ENCODE results near the gene ABCB10.
A peak's percentile ranks its signal among the peaks of the same experiment; 100 is the strongest.
"Not testable (repeated sequence)": the region's sequence is repeated elsewhere in the genome, so short reads cannot be mapped to it uniquely, and the experiment has no call there.

ABCB10 gene

DNA sequence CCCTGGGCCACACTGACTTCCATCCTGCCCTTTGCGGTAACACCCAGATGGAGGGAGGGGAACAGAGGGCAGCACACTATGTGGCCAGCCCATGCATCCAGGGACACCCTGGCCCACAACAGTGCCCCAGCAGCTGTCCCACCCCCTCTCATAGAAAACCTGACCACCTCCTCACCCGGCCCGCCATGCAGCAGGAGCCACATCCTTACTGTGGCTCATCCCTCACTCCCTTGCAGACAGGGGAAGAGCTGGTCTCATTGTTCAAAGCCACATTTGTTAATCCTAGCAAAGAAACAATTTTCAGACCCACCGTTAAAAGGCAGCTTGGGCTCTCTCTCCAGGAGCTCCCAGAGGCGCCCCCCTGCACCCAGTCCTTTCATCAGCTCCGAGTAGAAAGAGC lies 27.2 kb downstream of the ABCB10 start:
- DNase-seq, result no peak

- DNase-seq, result no peak
Observed at GRCh38 chr1:229529639-229530038, 28.9 kb downstream of the ABCB10 start.

DNA sequence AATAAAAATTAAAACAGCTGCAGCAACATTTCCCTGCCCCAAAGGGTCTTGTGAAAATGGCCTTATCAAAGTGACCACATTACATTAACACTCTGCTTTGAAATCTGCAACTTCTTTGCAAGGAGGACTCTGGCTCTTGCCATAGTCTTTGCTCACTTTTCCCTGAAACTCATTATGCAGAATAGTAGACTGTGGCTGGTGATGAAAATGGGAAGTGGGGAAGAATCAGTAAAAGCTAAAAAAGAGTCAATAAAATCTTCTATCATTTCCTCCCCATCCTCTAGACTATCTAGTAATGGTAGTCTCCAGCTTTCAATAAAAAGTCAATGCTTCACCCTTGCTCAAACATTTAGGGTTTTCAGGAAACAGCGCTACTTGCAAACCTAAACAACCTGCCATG lies 31.8 kb downstream of the ABCB10 start:
- no peak for DNase-seq

GRCh38 chr1:229523052-229523451 lies 35.5 kb downstream of the ABCB10 start:
- DNase-seq, result no peak

- DNase-seq, result peak; percentile 35
Observed at GRCh38 chr1:229514578-229515275, 43.8 kb downstream of the ABCB10 start.

DNA sequence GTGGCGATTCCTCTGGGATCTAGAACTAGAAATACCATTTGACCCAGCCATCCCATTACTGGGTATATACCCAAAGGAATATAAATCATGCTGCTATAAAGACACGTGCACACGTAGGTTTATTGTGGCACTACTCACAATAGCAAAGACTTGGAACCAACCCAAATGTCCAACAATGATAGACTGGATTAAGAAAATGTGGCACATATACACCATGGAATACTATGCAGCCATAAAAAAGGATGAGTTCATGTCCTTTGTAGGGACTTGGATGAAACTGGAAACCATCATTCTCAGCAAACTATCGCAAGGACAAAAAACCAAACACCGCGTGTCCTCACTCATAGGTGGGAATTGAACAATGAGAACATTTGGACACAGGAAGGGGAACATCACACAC lies 46.9 kb downstream of the ABCB10 start:
- not testable (repeated sequence) for DNase-seq

GRCh38 chr1:229511201-229511600 lies 47.3 kb downstream of the ABCB10 start:
- DNase-seq, result not testable (repeated sequence)

DNA sequence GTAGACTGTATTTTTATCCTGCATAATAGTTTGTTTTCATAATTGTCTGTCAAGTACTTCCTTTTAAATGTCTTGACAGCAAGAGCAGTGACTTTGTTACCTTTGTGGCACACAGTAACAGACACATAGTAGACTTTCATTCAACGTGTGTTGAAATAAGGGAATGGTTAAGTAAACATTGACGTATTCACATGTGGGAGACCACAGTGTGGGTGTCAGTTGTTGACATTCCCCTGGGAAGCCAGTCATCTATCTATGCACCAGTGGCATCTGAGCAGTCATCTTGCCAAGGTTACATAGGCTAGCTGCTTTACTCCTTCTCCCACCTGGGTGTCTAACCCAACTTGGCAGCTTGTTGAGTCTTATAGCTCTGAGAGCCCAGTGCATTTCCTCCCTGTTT lies 48.9 kb downstream of the ABCB10 start:
- no peak for DNase-seq

- no peak for DNase-seq
Observed at GRCh38 chr1:229508823-229509337, 49.6 kb downstream of the ABCB10 start.

DNA sequence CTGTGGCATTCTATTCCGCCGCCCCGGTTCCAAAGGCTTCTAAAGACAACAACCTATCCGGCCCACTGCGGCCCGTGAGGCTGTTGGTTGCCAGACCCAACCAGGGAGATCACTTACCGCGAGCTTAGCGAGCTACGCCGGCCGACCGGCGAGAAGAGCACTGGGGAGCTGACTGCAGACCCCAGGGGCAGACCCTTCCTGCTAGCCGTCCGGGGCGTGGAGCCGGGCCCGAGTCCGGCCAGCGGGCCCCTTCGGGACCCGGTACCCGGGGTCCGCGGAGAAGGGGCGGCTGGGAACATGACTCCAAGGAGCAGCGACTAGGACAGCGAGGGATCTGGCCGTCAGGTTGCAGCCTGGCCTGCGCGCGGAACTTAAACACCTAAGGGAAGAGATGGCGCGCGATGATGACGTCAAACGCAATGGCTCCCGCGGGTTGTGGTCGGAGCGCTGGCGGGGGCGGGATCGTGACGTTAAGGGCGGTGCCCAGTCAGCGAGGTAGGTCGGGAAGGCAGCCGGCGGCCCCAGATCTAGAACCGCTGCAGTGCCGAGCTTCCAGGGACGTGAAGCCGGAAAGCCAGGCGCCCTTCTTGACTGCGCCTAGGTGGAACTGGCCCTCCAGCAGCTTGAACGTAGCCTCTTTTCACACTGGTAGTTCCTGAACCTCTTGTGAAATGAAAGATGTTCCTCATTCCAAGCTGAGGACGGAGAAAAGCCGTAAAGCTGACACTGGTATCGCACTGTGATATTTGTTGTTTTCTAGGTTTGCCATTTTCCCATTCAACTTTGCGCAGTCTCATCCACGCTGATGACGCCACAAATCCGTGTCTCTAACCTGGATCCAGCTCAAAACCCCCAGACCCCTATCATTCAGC lies 50.3 kb downstream of the ABCB10 start, which contains the start of gene NUP133:
TSS of gene NUP133 (minus strand) at position 391 of the 872 bp plus-strand sequence. CDS start at position 299, 92 bp downstream.
- peak; percentile 97 for DNase-seq

DNA sequence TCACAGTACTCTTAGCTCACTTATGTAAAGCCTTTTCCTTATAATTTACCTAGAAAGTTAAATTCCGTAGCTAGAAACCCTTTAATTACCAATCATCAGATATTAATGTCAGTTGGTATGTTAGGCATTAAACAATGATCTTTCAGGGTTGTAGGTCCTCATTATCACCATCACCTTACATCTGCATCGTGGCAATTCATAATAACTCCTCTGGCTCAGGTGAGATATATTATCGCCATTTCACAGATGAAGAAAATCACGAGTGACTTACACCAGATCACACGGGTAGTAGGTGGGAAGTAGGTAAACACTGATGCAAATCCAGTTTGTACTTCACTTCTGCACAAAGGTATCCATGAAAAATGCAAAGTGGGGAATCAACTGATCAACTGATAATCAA lies 51.0 kb downstream of the ABCB10 start:
- DNase-seq, result no peak

DNA sequence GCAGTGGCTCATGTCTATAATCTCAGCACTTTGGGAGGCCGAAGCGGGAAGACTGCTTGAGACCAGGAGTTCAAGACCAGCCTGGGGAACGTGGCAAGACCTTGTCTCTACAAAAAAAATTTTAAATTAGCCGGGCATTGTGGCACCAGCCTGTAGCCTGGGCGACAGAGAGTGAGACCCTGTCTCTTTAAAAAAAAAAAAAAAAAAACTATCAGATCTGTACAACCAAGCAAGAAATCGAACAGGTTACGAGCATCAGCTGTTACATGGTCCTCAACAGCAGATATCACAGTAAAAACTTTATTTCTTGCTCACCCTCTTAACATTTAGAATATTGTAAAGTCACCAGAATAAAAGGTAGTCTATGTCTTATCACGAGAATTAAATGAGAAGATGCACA lies 51.9 kb downstream of the ABCB10 start:
- DNase-seq, result no peak

DNA sequence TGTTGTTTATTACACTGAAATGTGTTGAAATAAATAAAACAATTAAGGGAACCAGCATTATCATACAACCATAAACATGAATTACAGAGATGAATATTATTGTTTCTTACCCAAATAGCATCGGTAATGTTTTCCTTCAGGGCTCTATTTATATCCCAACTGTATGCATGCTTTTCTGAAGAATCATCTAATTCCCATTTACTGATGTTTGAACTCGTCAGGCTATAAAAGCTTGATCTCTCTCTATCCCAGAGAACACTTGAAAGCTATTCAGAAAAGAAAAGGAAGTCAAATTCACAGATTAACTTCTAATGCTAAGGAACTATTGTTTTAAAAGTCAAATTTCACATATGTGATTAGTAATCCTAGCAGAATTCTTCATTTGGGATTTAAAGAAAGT lies 62.7 kb downstream of the ABCB10 start:
- no peak for DNase-seq

- no peak for DNase-seq
Observed at GRCh38 chr1:229487181-229487580, 71.3 kb downstream of the ABCB10 start.

GRCh38 chr1:229485318-229485717 lies 73.2 kb downstream of the ABCB10 start:
- DNase-seq, result no peak

GRCh38 chr1:229482511-229482910 lies 76.0 kb downstream of the ABCB10 start:
- no peak for DNase-seq

GRCh38 chr1:229480495-229480894 lies 78.0 kb downstream of the ABCB10 start:
- no peak for DNase-seq

GRCh38 chr1:229479660-229480399 lies 78.7 kb downstream of the ABCB10 start:
- no peak for DNase-seq

DNA sequence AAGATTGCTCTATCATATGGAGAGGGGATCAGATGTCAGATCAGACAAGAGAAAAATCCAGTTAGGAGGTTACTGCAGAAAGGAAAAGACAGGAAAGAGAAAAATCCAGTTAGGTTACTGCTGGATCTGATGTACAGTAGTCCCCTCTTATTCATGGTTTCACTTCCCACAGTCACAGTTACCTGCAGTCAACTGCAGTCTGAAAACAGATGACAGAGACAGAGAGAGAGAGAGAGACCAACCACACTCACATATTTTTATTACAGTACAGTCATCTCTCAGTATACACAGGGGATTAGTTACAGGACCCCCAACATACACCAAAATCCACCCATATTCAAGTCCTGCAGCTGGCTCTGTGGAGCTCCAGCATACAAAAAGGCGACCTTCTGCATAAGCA lies 79.7 kb downstream of the ABCB10 start:
- DNase-seq, result no peak

GRCh38 chr1:229475859-229476258 lies 82.6 kb downstream of the ABCB10 start:
- DNase-seq, result not testable (repeated sequence)

DNA sequence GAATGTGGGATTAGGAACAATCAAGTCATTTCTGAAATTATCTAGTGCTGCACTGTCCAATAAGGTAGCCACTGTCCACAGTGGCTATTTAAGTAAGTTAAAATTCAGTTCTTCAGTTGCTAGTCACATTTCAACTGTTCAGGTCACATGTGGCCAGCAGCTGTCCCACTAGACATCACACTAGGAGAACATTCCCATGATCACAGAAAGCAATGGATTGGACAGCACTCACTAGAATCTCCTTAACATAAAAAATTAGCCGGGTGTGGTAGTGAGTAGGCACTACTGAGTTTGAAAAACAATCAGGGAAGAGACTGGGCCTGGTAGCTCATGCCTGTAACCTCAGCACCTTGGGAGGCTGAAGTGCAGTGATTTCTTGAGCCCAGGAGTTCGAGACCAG lies 84.0 kb downstream of the ABCB10 start:
- no peak for DNase-seq

GRCh38 chr1:229471175-229471574 lies 87.3 kb downstream of the ABCB10 start:
- no peak for DNase-seq

- DNase-seq, result no peak
Observed at GRCh38 chr1:229470406-229471043, 88.0 kb downstream of the ABCB10 start.

Measured in stimulated activated naive CD4-positive, alpha-beta T cell treated with Interleukin-2 at 50 U/mL for 16 hours (primary cell).